Astrocyte (in vitro differentiated cells and primary cell): ENCODE measurements around the gene RNPC3. TPM values are rescaled to one million over a fixed set of nuclear protein-coding genes. Genes with fewer than 3 reads are reported as not detected.

Experiments used
- DNase-seq: peaks from one replicate; pipeline ENCODE4 v3.0.0-alpha.2; 2010; ENCODE audit warnings: low read depth
- FAIRE-seq: peaks from 2 replicates; lab custom pipeline; 2011; peaks lifted over from hg19 to GRCh38; lab: Jason Lieb, UNC
- H2AFZ ChIP-seq: 2 replicates; pipeline ENCODE4 v1.6.0; 2012; ENCODE audit warnings: low read depth, low read length, inconsistent platforms
- H3K27ac ChIP-seq: 2 replicates; pipeline ENCODE4 v1.5.1; 2011; ENCODE audit warnings: low read depth, low read length, inconsistent platforms
- H3K27me3 ChIP-seq: 2 replicates; pipeline ENCODE4 v1.6.0; 2011; ENCODE audit warnings: low read length, inconsistent platforms; ENCODE audit not compliant: insufficient read depth
- H3K36me3 ChIP-seq: 2 replicates; pipeline ENCODE4 v1.5.1; 2011; ENCODE audit warnings: low read length, inconsistent platforms; ENCODE audit not compliant: insufficient read depth
- H3K4me1 ChIP-seq: 2 replicates; pipeline ENCODE4 v1.5.1; 2011; ENCODE audit warnings: low read length, inconsistent platforms; ENCODE audit not compliant: insufficient read depth
- H3K4me2 ChIP-seq: 2 replicates; pipeline ENCODE4 v1.6.0; 2012; ENCODE audit warnings: low read length, inconsistent platforms
- H3K4me3 ChIP-seq: 2 replicates; pipeline ENCODE4 v1.5.1; 2011; ENCODE audit warnings: low read depth, mild to moderate bottlenecking, low read length, inconsistent platforms; ENCODE audit not compliant: insufficient read depth
- H3K79me2 ChIP-seq: 2 replicates; pipeline ENCODE4 v1.6.0; 2012; ENCODE audit warnings: mild to moderate bottlenecking, low read length, inconsistent platforms; ENCODE audit not compliant: insufficient read depth
- H3K9ac ChIP-seq: 2 replicates; pipeline ENCODE4 v1.6.0; 2012; ENCODE audit warnings: mild to moderate bottlenecking, low read length, inconsistent platforms
- H3K9me3 ChIP-seq: 2 replicates; pipeline ENCODE4 v1.5.1; 2012; ENCODE audit warnings: low read depth, mild to moderate bottlenecking, low read length, inconsistent platforms; ENCODE audit not compliant: insufficient read depth
- H4K20me1 ChIP-seq: 2 replicates; pipeline ENCODE4 v1.6.0; 2012; ENCODE audit warnings: low read length, inconsistent platforms; ENCODE audit not compliant: insufficient read depth
- H3K27ac Mint-ChIP-seq: one replicate; pipeline ENCODE4 v1.8.0; 2021; ENCODE audit warnings: mild to moderate bottlenecking, mixed read lengths; ENCODE audit not compliant: unreplicated experiment
- H3K27me3 Mint-ChIP-seq: one replicate; pipeline ENCODE4 v1.8.0; 2021; ENCODE audit warnings: low read depth, mixed read lengths; ENCODE audit not compliant: unreplicated experiment
- H3K36me3 Mint-ChIP-seq: one replicate; pipeline ENCODE4 v1.8.0; 2021; ENCODE audit warnings: low read depth, mixed read lengths; ENCODE audit not compliant: unreplicated experiment
- H3K4me1 Mint-ChIP-seq: one replicate; pipeline ENCODE4 v1.8.0; 2021; ENCODE audit warnings: low read depth, mixed read lengths; ENCODE audit not compliant: unreplicated experiment
- H3K4me3 Mint-ChIP-seq: one replicate; pipeline ENCODE4 v1.8.0; 2021; ENCODE audit warnings: mild to moderate bottlenecking, moderate library complexity, mixed read lengths; ENCODE audit not compliant: unreplicated experiment
- H3K9me3 Mint-ChIP-seq: one replicate; pipeline ENCODE4 v1.8.0; 2021; ENCODE audit warnings: mild to moderate bottlenecking, mixed read lengths; ENCODE audit not compliant: unreplicated experiment
- CTCF ChIP-seq: IDR thresholded peaks from 2 replicates; pipeline ENCODE4 v1.5.1; 2011; ENCODE audit warnings: low read depth, mild to moderate bottlenecking, inconsistent platforms, low read length, moderate library complexity; ENCODE audit not compliant: insufficient read depth
- EZH2 ChIP-seq: IDR thresholded peaks from 2 replicates; pipeline ENCODE4 v1.6.1; 2012; ENCODE audit warnings: mild to moderate bottlenecking, low read length, inconsistent platforms; ENCODE audit not compliant: insufficient read depth
- total RNA-seq: library from RNA; stranded (reverse); gene quantifications from 2 replicates; pipeline ENCODE4 v1.2.1, GENCODE V29; 2021

RNPC3 gene
- total RNA-seq, 1 donor from 2014 or later, result 12.7 TPM

- Histone ChIP-seq H2AFZ (no peak overlapping the region), H3K27ac (no peak overlapping the region), H3K27me3 (no peaks in the 10 kb centered on the region), H3K9me3 (no peaks in the 10 kb centered on the region), H3K4me3 (no peak overlapping the region), H4K20me1 (peaks cover 6% of the 10 kb centered on the region), H3K79me2 (peaks cover 6% of the 10 kb centered on the region), H3K36me3 (peaks cover 44% of the 10 kb centered on the region), H3K9ac (no peak overlapping the region), H3K4me1 (no peaks in the 10 kb centered on the region), H3K4me2 (no peak overlapping the region)
- H3K9me3 Mint-ChIP-seq, result no peaks in the 10 kb centered on the region
- H3K27me3 Mint-ChIP-seq, result no peaks in the 10 kb centered on the region
- TF ChIP-seq EZH2 (no peak), CTCF (no peak)
- no peak overlapping the region for H3K27ac Mint-ChIP-seq
- FAIRE-seq (peak; percentile 55), DNase-seq (no peak)
- H3K4me1 Mint-ChIP-seq, result no peaks in the 10 kb centered on the region
- no peak overlapping the region for H3K4me3 Mint-ChIP-seq
- peaks cover 6% of the 10 kb centered on the region for H3K36me3 Mint-ChIP-seq
Measured at GRCh38 chr1:103538226-103538625, 12.7 kb downstream of the RNPC3 start.

DNA sequence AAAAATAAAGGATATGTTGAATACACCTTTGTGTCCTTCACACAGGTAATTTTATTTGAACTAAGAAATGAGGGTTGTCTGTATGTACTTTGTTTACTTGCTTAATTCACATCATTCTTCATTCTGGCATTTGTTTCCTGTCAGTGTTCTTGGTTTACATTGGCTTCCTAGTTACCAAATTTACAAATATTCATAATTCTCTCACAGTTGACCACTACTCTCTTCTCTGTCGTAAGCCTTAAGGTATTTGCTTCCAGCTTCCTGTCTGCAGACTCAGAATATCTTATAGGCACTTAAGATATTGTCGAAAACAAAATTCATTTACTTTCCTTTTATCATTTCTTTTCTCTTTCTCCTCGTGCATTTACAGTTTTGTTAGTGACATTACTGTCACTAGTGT, 15.9 kb downstream of the RNPC3 start:
- Histone ChIP-seq H3K27me3 (no peaks in the 10 kb centered on the region), H3K9ac (no peak overlapping the region), H4K20me1 (no peaks in the 10 kb centered on the region), H2AFZ (no peak overlapping the region), H3K4me1 (no peaks in the 10 kb centered on the region), H3K27ac (no peak overlapping the region), H3K9me3 (no peaks in the 10 kb centered on the region), H3K79me2 (no peaks in the 10 kb centered on the region), H3K4me3 (no peak overlapping the region), H3K4me2 (no peak overlapping the region), H3K36me3 (peaks cover 42% of the 10 kb centered on the region)
- no peak for TF ChIP-seq CTCF
- TF ChIP-seq EZH2, result no peak
- peaks cover 3% of the 10 kb centered on the region for H3K36me3 Mint-ChIP-seq
- H3K9me3 Mint-ChIP-seq, result no peaks in the 10 kb centered on the region
- no peak overlapping the region for H3K27ac Mint-ChIP-seq
- no peaks in the 10 kb centered on the region for H3K4me1 Mint-ChIP-seq
- H3K27me3 Mint-ChIP-seq, result no peaks in the 10 kb centered on the region
- DNase-seq (no peak), FAIRE-seq (no peak)
- H3K4me3 Mint-ChIP-seq, result no peak overlapping the region

- Histone ChIP-seq H3K27ac (no peak overlapping the region), H3K27me3 (no peaks in the 10 kb centered on the region), H3K79me2 (no peaks in the 10 kb centered on the region), H3K4me1 (no peaks in the 10 kb centered on the region), H3K4me2 (no peak overlapping the region), H3K9me3 (no peaks in the 10 kb centered on the region), H3K4me3 (no peak overlapping the region), H3K9ac (no peak overlapping the region), H3K36me3 (peaks cover 28% of the 10 kb centered on the region), H4K20me1 (no peaks in the 10 kb centered on the region), H2AFZ (no peak overlapping the region)
- H3K27ac Mint-ChIP-seq, result no peak overlapping the region
- no peaks in the 10 kb centered on the region for H3K27me3 Mint-ChIP-seq
- TF ChIP-seq CTCF (no peak), EZH2 (no peak)
- no peaks in the 10 kb centered on the region for H3K4me1 Mint-ChIP-seq
- H3K4me3 Mint-ChIP-seq, result no peak overlapping the region
- no peaks in the 10 kb centered on the region for H3K9me3 Mint-ChIP-seq
- FAIRE-seq (no peak), DNase-seq (no peak)
- H3K36me3 Mint-ChIP-seq, result peaks cover 16% of the 10 kb centered on the region
Measured at GRCh38 chr1:103546496-103546895, 21.0 kb downstream of the RNPC3 start.
